ENCODE measurements around the gene DCP1A.

DNA sequence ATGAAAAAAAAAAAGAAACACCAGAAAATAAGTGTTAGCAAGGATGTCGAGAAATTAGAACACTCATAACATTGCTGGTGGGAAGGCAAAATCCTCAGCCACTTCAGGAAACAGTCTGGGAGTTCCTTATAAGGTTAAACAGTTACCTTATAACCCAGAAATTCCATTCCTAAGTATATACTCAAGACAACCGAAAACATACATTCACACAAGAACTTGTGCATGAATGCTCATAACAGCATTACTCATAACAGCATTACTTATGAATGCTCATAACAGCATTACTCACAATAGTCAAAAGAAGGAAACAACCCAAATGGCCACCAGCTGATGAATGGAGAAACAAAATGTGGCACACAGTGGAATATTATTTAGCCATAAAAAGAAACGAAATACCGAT lies 34.8 kb upstream of the DCP1A start:
- TF ChIP-seq, protein P1, sequence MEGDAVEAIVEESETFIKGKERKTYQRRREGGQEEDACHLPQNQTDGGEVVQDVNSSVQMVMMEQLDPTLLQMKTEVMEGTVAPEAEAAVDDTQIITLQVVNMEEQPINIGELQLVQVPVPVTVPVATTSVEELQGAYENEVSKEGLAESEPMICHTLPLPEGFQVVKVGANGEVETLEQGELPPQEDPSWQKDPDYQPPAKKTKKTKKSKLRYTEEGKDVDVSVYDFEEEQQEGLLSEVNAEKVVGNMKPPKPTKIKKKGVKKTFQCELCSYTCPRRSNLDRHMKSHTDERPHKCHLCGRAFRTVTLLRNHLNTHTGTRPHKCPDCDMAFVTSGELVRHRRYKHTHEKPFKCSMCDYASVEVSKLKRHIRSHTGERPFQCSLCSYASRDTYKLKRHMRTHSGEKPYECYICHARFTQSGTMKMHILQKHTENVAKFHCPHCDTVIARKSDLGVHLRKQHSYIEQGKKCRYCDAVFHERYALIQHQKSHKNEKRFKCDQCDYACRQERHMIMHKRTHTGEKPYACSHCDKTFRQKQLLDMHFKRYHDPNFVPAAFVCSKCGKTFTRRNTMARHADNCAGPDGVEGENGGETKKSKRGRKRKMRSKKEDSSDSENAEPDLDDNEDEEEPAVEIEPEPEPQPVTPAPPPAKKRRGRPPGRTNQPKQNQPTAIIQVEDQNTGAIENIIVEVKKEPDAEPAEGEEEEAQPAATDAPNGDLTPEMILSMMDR (IDR thresholded peaks at IDR 0.05), result no peak
- TF ChIP-seq POLR2A (IDR thresholded peaks at IDR 0.05) (no peak), EP300 (IDR thresholded peaks at IDR 0.05) (no peak)

Data from gastroesophageal sphincter (tissue), 3 donors.